OCI-LY1 (cell line): Measurements from ENCODE around the gene DMRTC2.

Experiments used
- H2AFZ ChIP-seq: fragments of 200-600 bp; sonication (generic), shearing (Covaris generic); 2 replicates; pipeline ENCODE4 v1.6.0; 2014; ENCODE audit warnings: antibody characterized with exemption, mild to moderate bottlenecking, low read length
- H3F3A ChIP-seq: fragments of 200-600 bp; sonication (generic), shearing (Covaris generic); 2 replicates; pipeline ENCODE4 v1.6.0; 2014; ENCODE audit warnings: mild to moderate bottlenecking, antibody characterized with exemption, low read length, moderate library complexity; ENCODE audit not compliant: insufficient read depth
- H3K27ac ChIP-seq: fragments of 200-600 bp; sonication (generic); 2 replicates; pipeline ENCODE4 v1.5.1; 2014; ENCODE audit warnings: low read length, mixed run types, mild to moderate bottlenecking, low read depth; ENCODE audit not compliant: poor library complexity, severe bottlenecking
- H3K27me3 ChIP-seq: fragments of 200-600 bp; sonication (generic); 2 replicates; pipeline ENCODE4 v1.6.0; 2014; ENCODE audit warnings: antibody characterized with exemption, mild to moderate bottlenecking, low read length, moderate library complexity; ENCODE audit not compliant: insufficient read depth
- H3K36me3 ChIP-seq: fragments of 200-600 bp; sonication (generic); 2 replicates; pipeline ENCODE4 v1.6.1; 2014; ENCODE audit warnings: mild to moderate bottlenecking, antibody characterized with exemption, low read length, moderate library complexity, mixed read lengths; ENCODE audit not compliant: insufficient read depth
- H3K4me1 ChIP-seq: fragments of 200-600 bp; sonication (generic); 2 replicates; pipeline ENCODE4 v1.5.1; 2014; ENCODE audit warnings: mild to moderate bottlenecking, low read length, moderate library complexity; ENCODE audit not compliant: insufficient read depth, severe bottlenecking
- H3K4me2 ChIP-seq: fragments of 200-600 bp; sonication (generic), shearing (Covaris generic); 2 replicates; pipeline ENCODE4 v1.6.1; 2014; ENCODE audit warnings: low read length
- H3K4me3 ChIP-seq: fragments of 200-600 bp; sonication (generic); 2 replicates; pipeline ENCODE4 v1.5.1; 2014; ENCODE audit warnings: low read length, low read depth, mild to moderate bottlenecking, mixed read lengths; ENCODE audit not compliant: poor library complexity, severe bottlenecking
- H3K79me2 ChIP-seq: fragments of 200-600 bp; shearing (Covaris generic); 2 replicates; pipeline ENCODE4 v1.6.1; 2016; ENCODE audit warnings: mixed run types, low read length, mixed read lengths; ENCODE audit not compliant: insufficient read depth
- H3K9ac ChIP-seq: fragments of 200-600 bp; sonication (generic), shearing (Covaris generic); 2 replicates; pipeline ENCODE4 v1.6.1; 2014; ENCODE audit warnings: mild to moderate bottlenecking, low read length, mixed read lengths
- H3K9me2 ChIP-seq: fragments of 200-600 bp; sonication (generic), shearing (Covaris generic); 2 replicates; pipeline ENCODE4 v1.6.1; 2014; ENCODE audit warnings: low read depth, mild to moderate bottlenecking, low read length, mixed read lengths
- H3K9me3 ChIP-seq: fragments of 200-600 bp; shearing (Covaris generic); 2 replicates; pipeline ENCODE4 v1.6.1; 2014; ENCODE audit warnings: low read length, mixed read lengths
- H4K20me1 ChIP-seq: fragments of 200-600 bp; sonication (generic), shearing (Covaris generic); 2 replicates; pipeline ENCODE4 v1.6.0; 2016; ENCODE audit warnings: mild to moderate bottlenecking, low read length; ENCODE audit not compliant: insufficient read depth
- EZH2 ChIP-seq: fragments of 200-600 bp; sonication (generic), shearing (Covaris generic); IDR thresholded peaks from 2 replicates; pipeline ENCODE4 v1.8.0; 2017; ENCODE audit warnings: borderline replicate concordance, mixed run types, mild to moderate bottlenecking, antibody characterized with exemption, low read length, moderate library complexity, mixed read lengths
- TF ChIP-seq, protein P1 (sequence below): fragments of 200-600 bp; sonication (generic), shearing (Covaris generic); IDR thresholded peaks from 2 replicates; pipeline ENCODE4 v1.5.1; 2017; ENCODE audit warnings: mild to moderate bottlenecking, antibody characterized with exemption, low read length, moderate library complexity, mixed read lengths

DMRTC2 gene

DNA sequence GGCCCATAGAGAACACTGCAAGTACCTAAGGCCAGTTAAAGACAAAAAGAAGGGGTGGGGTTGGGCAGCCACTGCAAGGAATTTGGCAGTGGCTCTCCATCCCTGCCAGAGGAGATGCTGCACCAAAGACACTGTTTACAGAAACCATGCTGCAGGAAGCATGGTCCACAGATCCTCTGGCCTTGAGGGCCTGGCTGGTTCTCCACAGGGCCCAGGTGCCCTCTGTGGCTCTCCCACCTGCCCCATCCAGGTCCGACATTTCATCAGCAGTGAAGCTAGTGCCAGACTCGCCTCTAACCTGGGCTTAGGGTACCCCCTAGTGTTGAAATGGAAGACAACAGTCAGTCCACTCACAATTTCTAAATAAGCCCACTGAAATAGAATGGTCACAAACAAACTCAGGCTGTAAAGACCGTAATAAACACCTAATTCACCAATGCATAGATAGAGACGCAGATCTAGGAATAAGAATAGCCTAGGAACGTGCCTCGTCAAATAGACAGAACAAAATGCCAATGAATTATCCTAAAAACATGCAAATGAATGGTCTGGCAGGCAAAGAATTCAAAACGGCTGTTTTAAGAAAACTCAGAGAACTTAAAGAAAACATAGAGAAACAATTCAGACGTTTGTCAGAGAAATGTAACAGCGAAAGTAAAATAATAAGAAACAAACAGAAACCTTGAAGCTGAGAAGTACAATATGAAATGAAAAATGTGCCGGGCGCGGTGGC, 23.7 kb upstream of the DMRTC2 start:
- H3K27ac ChIP-seq, result no peak overlapping the region
- H4K20me1 ChIP-seq, result no peaks in the 10 kb centered on the region
- no peaks in the 10 kb centered on the region for H3K9me3 ChIP-seq
- no peaks in the 10 kb centered on the region for H3K79me2 ChIP-seq
- no peaks in the 10 kb centered on the region for H3K4me1 ChIP-seq
- TF ChIP-seq EZH2, result no peak
- TF ChIP-seq, protein P1, sequence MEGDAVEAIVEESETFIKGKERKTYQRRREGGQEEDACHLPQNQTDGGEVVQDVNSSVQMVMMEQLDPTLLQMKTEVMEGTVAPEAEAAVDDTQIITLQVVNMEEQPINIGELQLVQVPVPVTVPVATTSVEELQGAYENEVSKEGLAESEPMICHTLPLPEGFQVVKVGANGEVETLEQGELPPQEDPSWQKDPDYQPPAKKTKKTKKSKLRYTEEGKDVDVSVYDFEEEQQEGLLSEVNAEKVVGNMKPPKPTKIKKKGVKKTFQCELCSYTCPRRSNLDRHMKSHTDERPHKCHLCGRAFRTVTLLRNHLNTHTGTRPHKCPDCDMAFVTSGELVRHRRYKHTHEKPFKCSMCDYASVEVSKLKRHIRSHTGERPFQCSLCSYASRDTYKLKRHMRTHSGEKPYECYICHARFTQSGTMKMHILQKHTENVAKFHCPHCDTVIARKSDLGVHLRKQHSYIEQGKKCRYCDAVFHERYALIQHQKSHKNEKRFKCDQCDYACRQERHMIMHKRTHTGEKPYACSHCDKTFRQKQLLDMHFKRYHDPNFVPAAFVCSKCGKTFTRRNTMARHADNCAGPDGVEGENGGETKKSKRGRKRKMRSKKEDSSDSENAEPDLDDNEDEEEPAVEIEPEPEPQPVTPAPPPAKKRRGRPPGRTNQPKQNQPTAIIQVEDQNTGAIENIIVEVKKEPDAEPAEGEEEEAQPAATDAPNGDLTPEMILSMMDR, result peak; percentile 71
- H3K9ac ChIP-seq, result no peak overlapping the region
- no peak overlapping the region for H3K4me3 ChIP-seq
- H2AFZ ChIP-seq, result no peak overlapping the region
- no peaks in the 10 kb centered on the region for H3K9me2 ChIP-seq
- H3K36me3 ChIP-seq, result no peaks in the 10 kb centered on the region
- no peaks in the 10 kb centered on the region for H3K27me3 ChIP-seq
- H3K4me2 ChIP-seq, result no peak overlapping the region
- no peaks in the 10 kb centered on the region for H3F3A ChIP-seq

DNA sequence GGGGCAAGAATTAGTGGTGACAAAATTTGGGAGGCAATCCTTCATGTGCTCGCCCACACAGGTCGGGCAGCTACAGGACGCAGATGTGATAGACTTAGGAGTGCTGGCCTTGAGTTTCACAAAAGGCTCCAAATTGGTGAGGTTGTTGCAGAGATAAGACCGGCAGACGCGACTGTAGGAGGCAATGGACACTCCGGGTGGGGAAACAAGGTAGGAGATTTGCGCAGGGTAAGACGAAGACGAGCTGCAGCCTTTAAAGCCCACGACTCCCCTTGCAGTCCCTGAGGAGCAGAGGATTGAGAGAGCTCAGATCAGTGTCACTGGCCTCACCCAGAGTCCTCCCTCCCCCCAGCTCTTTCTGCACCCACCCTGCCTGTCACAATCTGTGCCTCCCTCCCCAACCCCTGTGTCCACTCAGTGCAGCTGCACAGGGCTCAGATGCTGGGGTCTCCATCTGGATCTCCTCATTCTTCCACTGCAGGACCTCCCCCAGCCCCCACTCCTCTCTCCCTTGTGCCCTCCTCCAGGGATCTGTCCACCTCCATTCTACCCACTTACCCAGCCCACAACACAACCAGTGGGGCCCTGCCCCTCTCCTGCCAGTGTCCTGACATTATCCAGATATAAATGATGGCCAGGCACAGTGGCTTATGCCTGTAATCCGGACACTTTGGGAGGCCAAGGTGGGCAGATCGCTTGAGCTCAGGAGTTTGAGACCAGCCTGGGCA, 6.7 kb upstream of the DMRTC2 start:
- Histone ChIP-seq H3F3A (no peaks in the 10 kb centered on the region), H3K79me2 (no peaks in the 10 kb centered on the region), H3K4me2 (no peak overlapping the region), H3K4me3 (no peak overlapping the region), H3K9ac (no peak overlapping the region), H3K9me3 (no peaks in the 10 kb centered on the region), H3K27me3 (no peaks in the 10 kb centered on the region; the same call in 1 of the 2 replicates), H3K4me1 (no peaks in the 10 kb centered on the region), H3K36me3 (no peaks in the 10 kb centered on the region), H2AFZ (no peak overlapping the region), H4K20me1 (no peaks in the 10 kb centered on the region), H3K9me2 (no peaks in the 10 kb centered on the region), H3K27ac (no peak overlapping the region)
- no peak for TF ChIP-seq EZH2
- TF ChIP-seq, protein P1, result no peak

DNA sequence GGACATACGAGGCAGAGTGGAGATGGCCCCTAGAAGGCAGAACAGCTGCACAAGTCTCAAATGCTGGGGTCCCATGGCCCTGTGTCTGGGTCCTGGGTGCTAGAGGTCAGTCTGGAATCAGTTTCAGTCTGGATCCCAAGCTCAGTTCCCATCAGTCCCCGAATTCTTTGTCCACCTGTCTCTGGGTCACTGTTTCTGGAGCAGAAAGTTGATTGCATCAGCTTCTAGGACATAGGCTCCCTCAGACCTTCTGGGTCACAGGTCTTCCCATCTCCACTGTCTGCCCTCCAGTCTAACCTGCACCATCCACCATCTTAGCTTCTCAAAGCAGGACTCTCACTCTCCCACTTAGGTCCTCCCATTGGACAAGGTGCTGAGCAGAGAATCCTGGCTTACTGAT, 5.6 kb upstream of the DMRTC2 start:
- TF ChIP-seq EZH2, result no peak
- TF ChIP-seq, protein P1, result no peak
- no peak overlapping the region for H3K9ac ChIP-seq
- no peaks in the 10 kb centered on the region for H3F3A ChIP-seq
- no peaks in the 10 kb centered on the region for H3K9me2 ChIP-seq
- no peak overlapping the region for H3K4me2 ChIP-seq
- H3K9me3 ChIP-seq, result no peaks in the 10 kb centered on the region
- H3K27me3 ChIP-seq, result no peaks in the 10 kb centered on the region; the same call in 1 of the 2 replicates
- H4K20me1 ChIP-seq, result no peaks in the 10 kb centered on the region
- no peak overlapping the region for H3K4me3 ChIP-seq
- no peaks in the 10 kb centered on the region for H3K4me1 ChIP-seq
- no peak overlapping the region for H2AFZ ChIP-seq
- no peak overlapping the region for H3K27ac ChIP-seq
- no peaks in the 10 kb centered on the region for H3K79me2 ChIP-seq
- no peaks in the 10 kb centered on the region for H3K36me3 ChIP-seq
